ENCODE measurements around the gene ATRIP.
"Not testable (repeated sequence)": the region's sequence is repeated elsewhere in the genome, so short reads cannot be mapped to it uniquely, and the experiment has no call there.

ATRIP gene

GRCh38 chr3:48446425-48447193 lies at the start of gene ATRIP:
Gene ATRIP, plus strand, starts transcription at chr3:48446737. Its CDS starts 109 bp downstream, at chr3:48446846.
- no peak for TF ChIP-seq CTCF (IDR thresholded peaks at IDR 0.05; ENCODE audit: low read depth, low read length)
- H3K4me3 ChIP-seq (ENCODE audit: low read depth, low read length) = peak within 1 kb of the TSS; percentile 85

- no peak overlapping the region for H3K4me3 ChIP-seq (ENCODE audit: low read depth, low read length)
- TF ChIP-seq CTCF (IDR thresholded peaks at IDR 0.05; ENCODE audit: low read depth, low read length) = no peak
These were observed 48.5 kb upstream of the ATRIP start for GRCh38 chr3:48397767-48398681.

- TF ChIP-seq CTCF (IDR thresholded peaks at IDR 0.05; ENCODE audit: low read depth, low read length) = no peak
- H3K4me3 ChIP-seq (ENCODE audit: low read depth, low read length) = no peak overlapping the region
These were observed 47.7 kb upstream of the ATRIP start for GRCh38 chr3:48398701-48399386.

GRCh38 chr3:48399387-48400172 lies 47.0 kb upstream of the ATRIP start:
- TF ChIP-seq CTCF (IDR thresholded peaks at IDR 0.05; ENCODE audit: low read depth, low read length) = no peak
- no peak overlapping the region for H3K4me3 ChIP-seq (ENCODE audit: low read depth, low read length)

GRCh38 chr3:48400824-48401433 lies 45.6 kb upstream of the ATRIP start:
- no peak overlapping the region for H3K4me3 ChIP-seq (ENCODE audit: low read depth, low read length)
- peak; percentile 64 for TF ChIP-seq CTCF (IDR thresholded peaks at IDR 0.05; ENCODE audit: low read depth, low read length)

GRCh38 chr3:48401434-48401901 lies 45.1 kb upstream of the ATRIP start:
- not testable (repeated sequence) for H3K4me3 ChIP-seq (ENCODE audit: low read depth, low read length)

All from WI38 (cell line).